Activated naive CD4-positive, alpha-beta T cell treated with anti-CD3 and anti-CD28 coated beads for 36 hours (primary cell): ENCODE data around the gene FUZ. TPM values are rescaled to one million over a fixed set of nuclear protein-coding genes. Genes with fewer than 3 reads are reported as not detected.

Experiments
- CTCF ChIA-PET: fragments of 350-600 bp; sonication (Branson Sonifier 250); formaldehyde crosslinking; loops from one replicate; lab custom pipeline; 2021; ENCODE audit warnings: antibody characterized with exemption; lab: Charles Lee
- DNase-seq: peaks from one replicate; pipeline ENCODE4 v3.0.0-alpha.2; 2020
- H3K27ac Mint-ChIP-seq: one replicate; pipeline ENCODE4 v1.8.0; 2021; ENCODE audit warnings: mild to moderate bottlenecking, mixed read lengths
- H3K27me3 Mint-ChIP-seq: one replicate; pipeline ENCODE4 v1.8.0; 2021; ENCODE audit warnings: low read depth, mixed read lengths
- H3K36me3 Mint-ChIP-seq: one replicate; pipeline ENCODE4 v1.8.0; 2021; ENCODE audit warnings: low read depth, mixed read lengths
- H3K4me1 Mint-ChIP-seq: one replicate; pipeline ENCODE4 v1.8.0; 2021; ENCODE audit warnings: low read depth, mixed read lengths
- H3K4me3 Mint-ChIP-seq: one replicate; pipeline ENCODE4 v1.8.0; 2021; ENCODE audit warnings: mild to moderate bottlenecking, moderate library complexity, mixed read lengths
- H3K9me3 Mint-ChIP-seq: one replicate; pipeline ENCODE4 v1.8.0; 2021; ENCODE audit warnings: mixed read lengths
- intact Hi-C: fragments of 100-400 bp; cut with micrococcal nuclease; formaldehyde crosslinking; loops from one replicate; pipeline ENCODE4 v1.15.1; 2023
- total RNA-seq, 2 experiments: library from RNA; stranded (reverse); gene quantifications; one replicate each; pipeline ENCODE4 v1.2.3, GENCODE V29; 2021

The FUZ gene
- total RNA-seq, 2 experiments from 2014 or later: 14.5 to 14.9 TPM

DNA sequence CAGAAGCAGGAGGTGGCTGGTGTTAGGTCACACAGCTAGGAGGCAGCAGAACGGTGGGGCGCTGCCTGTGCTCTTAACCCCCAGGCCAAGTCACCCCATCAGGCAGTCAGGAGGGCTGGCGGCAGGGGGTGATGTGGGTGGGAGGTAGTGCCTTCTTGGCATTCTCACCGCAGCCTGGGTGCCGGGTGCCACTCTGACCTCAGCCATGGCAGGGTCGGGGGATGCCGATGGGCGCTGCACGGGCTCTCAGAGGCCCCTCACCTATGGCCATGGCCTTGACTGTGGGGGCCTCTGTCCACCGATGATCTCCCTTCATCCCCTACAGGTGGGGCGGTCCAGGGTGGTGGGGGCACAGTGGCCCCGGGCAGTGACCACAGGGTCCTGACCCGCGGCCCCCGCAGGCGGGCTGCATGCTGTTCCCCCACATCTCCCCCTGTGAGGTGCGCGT is 43.5 kb upstream of the FUZ start:
- CTCF ChIA-PET: no interaction called here
- no peak for DNase-seq
- Mint-ChIP-seq H3K36me3 (peaks cover 7% of the 10 kb centered on the region), H3K27ac (no peak overlapping the region), H3K4me1 (peaks cover 19% of the 10 kb centered on the region), H3K4me3 (no peak overlapping the region), H3K9me3 (no peaks in the 10 kb centered on the region), H3K27me3 (no peaks in the 10 kb centered on the region)
- intact Hi-C loops: no loop called here

DNA sequence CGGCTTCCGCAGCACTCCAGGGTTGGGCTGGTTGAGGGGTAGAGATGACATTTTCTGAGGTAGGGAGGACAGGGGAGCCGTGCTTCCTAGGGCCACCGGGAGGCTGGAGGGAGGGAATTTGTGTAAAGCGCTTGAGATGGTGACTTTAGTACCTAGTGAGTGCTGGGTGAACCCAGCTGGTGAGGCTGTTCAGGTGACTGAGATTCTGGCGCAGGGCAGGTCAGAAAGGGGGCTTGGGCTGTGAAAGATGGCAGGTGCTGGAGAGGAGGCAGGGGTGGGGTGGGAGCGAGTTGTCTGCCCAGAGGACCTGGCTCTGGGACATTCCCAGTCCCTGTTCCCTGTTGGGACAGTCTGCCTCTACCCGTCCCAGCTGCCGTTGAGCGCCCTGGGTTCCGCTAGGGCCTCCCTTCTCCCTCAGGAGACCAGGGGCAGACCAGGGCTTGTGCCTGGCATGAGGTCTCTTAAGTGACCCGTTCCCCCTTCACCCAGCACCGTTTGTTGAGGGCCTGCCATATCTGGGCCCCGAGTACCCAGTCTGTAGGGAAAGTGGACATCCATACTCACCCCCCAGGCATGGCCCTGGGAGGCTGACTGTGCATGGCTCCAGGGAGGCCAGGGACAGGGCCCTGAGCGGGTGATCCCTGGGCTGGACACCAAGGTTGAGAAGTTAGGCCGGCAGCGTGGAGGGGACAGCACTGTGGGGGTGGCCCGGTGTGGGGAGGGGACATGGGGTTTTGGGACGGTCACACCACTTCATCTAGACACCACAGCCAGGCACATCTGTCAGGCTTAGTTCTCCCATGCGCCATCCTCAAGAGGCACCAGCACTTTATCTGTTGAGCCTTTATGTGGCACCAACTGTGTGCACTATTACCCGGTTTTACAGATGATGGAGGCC is 42.8 kb upstream of the FUZ start:
- CTCF ChIA-PET: no interaction called here
- Mint-ChIP-seq H3K9me3 (no peaks in the 10 kb centered on the region), H3K27me3 (no peaks in the 10 kb centered on the region), H3K36me3 (peaks cover 5% of the 10 kb centered on the region), H3K27ac (no peak overlapping the region), H3K4me3 (no peak overlapping the region), H3K4me1 (peaks cover 19% of the 10 kb centered on the region)
- no peak for DNase-seq
- intact Hi-C loops: no loop called here

DNA sequence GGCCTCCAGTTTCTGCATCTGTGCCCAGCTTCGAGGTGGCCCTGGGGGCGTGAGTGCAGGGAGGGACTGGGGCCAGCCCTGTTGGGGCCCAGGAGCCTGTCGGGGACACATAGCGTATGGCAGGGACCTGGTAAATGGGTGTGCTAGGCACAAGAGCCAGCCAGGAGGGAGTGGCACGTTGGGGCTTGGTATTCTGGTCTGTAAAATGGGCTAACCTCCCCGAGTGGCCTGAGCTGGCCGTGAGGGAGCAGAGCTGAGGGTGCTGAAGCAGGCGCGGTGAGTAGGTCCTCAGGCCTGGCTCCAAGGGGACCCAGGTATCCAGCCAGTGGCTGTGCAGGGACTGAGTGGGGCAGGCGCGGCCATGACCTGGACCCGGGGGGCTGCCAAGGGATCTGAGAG is 42.2 kb upstream of the FUZ start:
- Mint-ChIP-seq H3K27ac (no peak overlapping the region), H3K36me3 (peaks cover 5% of the 10 kb centered on the region), H3K27me3 (no peaks in the 10 kb centered on the region), H3K4me1 (peaks cover 21% of the 10 kb centered on the region), H3K9me3 (no peaks in the 10 kb centered on the region), H3K4me3 (no peak overlapping the region)
- CTCF ChIA-PET: interaction anchor here (0.5 kb wide), 1 partner anchor 350 kb away, joined by 4 read pairs; no protein-coding TSS in a partner anchor
- intact Hi-C loops: no loop called here
- DNase-seq: no peak

DNA sequence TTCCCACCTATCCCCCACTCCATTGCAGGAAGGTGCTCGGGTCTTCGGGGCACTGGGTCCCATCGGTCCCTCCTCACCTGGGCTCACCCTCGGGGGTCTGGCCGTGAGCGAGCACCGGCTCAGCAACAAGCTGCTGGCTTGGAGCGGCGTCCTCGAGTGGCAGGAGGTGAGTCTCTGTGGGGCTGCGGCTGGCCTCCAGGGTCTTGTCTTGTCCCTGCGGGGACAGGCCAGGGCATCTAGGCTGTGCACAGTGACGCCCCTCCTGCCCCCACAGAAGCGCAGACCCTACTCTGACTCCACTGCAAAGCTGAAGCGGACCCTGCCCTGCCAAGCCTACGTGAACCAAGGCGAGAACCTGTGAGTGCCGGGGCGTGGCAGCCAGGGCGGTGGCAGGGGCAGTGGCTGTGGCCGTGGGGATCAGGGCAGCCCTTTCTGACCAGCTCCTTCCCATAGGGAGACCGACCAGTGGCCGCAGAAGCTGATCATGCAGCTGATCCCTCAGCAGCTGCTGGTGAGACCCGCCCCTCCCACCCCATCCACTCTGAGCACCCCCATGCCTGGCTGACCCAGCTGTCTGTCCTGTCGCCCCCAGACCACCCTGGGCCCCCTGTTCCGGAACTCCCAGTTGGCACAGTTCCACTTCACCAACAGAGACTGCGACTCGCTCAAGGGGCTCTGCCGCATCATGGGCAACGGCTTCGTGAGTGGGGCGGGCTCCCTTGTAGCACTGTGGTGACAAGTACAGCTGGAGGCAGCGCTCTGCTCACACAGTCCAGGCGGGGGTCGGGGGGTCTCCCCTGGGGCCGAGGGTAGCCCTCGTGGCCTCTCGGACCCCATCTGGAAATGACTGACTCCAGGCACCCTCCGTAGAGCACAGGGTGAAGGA is 41.5 kb upstream of the FUZ start:
- Mint-ChIP-seq H3K4me1 (peaks cover 27% of the 10 kb centered on the region), H3K9me3 (peaks cover 5% of the 10 kb centered on the region), H3K27me3 (no peaks in the 10 kb centered on the region), H3K4me3 (no peak overlapping the region), H3K27ac (no peak overlapping the region), H3K36me3 (peaks cover 5% of the 10 kb centered on the region)
- DNase-seq: no peak
- intact Hi-C loops: loop anchor here (5.0 kb wide), 1 partner anchor 262 kb away; the partner anchor contains the start of gene PRR12
- CTCF ChIA-PET: interaction anchor here (0.5 kb wide), 1 partner anchor 349 kb away, joined by 4 read pairs; no protein-coding TSS in a partner anchor

DNA sequence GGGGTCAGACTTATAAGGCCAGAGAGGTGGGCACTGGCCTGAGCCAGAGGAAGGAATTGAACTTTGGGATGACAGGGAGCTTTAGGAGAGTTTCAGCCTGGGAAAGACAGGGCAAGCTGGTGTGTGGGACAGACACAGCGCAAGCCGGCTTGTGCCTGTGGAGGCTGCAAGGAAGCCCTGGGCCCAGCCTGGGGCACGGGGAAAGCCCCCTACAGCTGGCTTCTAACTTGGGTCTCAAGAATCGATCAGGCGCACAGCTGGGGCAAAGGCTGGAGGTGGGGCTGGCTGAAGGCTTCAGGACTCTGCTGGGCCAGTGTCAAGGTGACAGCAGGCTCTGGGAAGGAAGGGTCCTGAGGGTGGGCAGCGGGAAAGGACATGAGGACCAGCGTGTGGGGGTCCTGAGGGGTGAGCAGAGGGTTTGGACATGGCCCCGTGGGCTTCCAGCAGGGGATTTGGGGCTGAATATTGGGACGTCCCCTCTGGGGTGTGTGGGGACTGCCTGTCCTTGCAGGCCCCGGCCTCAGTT is 40.8 kb upstream of the FUZ start:
- intact Hi-C loops: loop anchor here (5.0 kb wide), 1 partner anchor 262 kb away; the partner anchor contains the start of gene PRR12

DNA sequence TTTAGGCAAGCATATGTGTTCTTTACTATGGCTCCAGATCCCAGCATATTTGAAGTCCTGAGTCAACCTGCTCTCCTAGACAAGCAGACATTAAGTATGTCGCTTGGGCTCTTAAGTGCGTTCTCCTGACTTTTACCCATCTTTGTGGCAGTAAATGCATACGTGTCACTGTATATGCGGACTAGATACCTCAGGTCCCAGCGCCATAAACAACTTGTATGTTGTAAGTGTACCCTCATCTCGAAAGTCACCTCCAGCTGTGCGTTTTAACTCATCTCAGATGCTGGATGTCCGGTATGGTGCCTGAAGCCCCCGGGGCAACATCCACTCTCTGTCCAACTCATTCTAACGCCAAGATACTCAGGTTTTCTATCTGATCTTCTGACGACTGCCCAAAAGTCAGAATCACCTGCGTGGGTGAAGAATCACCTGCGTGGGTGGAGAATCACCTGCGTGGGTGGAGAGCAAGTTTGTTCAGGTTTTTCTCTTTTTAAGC is 39.6 kb upstream of the FUZ start:
- Mint-ChIP-seq H3K36me3 (no peaks in the 10 kb centered on the region), H3K4me1 (peaks cover 42% of the 10 kb centered on the region), H3K4me3 (peak overlapping the region; percentile 71), H3K27ac (no peak overlapping the region), H3K9me3 (peaks cover 12% of the 10 kb centered on the region), H3K27me3 (no peaks in the 10 kb centered on the region)
- intact Hi-C loops: loop anchor here (5.0 kb wide), 1 partner anchor 260 kb away; the partner anchor contains the start of gene PRR12
- DNase-seq: no peak
- CTCF ChIA-PET: no interaction called here

More for the DNA sequence above, 40.8 kb upstream of the FUZ start:
- Mint-ChIP-seq H3K27ac (no peak overlapping the region), H3K36me3 (peaks cover 4% of the 10 kb centered on the region), H3K9me3 (peaks cover 10% of the 10 kb centered on the region), H3K4me3 (no peak overlapping the region), H3K27me3 (no peaks in the 10 kb centered on the region), H3K4me1 (peaks cover 31% of the 10 kb centered on the region)
- no peak for DNase-seq
- CTCF ChIA-PET: no interaction called here

DNA sequence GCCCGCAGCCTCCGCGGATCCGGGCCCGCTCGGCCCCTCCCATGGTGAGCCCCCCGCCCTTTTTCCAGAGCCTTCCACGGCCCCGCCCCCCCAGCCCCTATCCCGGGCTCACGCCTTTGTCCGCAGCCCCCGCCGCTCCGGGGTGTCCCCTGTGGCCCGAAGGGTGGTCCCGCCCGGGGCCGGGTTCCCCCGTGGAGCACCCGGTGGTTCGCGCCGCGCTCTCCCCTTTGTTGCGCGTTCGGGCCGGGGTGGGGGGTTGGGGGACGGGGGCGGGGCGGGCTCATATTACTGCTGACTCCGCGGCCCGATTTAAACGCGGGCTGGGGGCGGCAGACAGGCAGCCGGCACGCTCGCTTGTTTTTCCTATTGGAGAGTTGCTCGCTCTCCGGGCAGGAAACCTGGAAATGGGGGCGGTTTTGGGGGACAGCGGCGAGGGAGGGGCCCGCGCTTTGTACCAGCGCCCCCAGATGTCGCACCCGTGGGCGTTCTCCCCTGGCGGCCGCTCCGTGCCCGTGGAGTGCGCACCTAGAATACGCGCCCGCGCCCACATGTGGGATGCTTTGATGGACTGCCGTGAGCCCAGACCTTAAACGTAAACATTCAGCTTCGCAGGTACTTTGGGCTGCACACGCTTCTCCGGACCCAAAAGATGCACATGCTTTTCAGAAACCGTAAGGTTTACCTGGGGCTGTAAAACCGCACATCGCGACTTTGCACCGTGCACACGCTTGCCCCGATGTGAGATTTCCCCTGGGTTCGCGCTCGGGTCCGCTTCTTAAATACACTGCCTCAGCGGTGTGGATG is 38.6 kb upstream of the FUZ start:
- H3K4me3 Mint-ChIP-seq: peak overlapping the region; percentile 71
- intact Hi-C loops: loop anchor here (2.0 to 5.0 kb wide), 2 partner anchors 39 to 259 kb away; partner anchors contain the start of genes FUZ and PRR12
- peak overlapping the region; percentile 32 for H3K27ac Mint-ChIP-seq
- no peaks in the 10 kb centered on the region for H3K36me3 Mint-ChIP-seq
- CTCF ChIA-PET: no interaction called here
- no peaks in the 10 kb centered on the region for H3K27me3 Mint-ChIP-seq
- H3K9me3 Mint-ChIP-seq: peaks cover 12% of the 10 kb centered on the region
- peak; percentile 35 for DNase-seq
- peaks cover 42% of the 10 kb centered on the region for H3K4me1 Mint-ChIP-seq

DNA sequence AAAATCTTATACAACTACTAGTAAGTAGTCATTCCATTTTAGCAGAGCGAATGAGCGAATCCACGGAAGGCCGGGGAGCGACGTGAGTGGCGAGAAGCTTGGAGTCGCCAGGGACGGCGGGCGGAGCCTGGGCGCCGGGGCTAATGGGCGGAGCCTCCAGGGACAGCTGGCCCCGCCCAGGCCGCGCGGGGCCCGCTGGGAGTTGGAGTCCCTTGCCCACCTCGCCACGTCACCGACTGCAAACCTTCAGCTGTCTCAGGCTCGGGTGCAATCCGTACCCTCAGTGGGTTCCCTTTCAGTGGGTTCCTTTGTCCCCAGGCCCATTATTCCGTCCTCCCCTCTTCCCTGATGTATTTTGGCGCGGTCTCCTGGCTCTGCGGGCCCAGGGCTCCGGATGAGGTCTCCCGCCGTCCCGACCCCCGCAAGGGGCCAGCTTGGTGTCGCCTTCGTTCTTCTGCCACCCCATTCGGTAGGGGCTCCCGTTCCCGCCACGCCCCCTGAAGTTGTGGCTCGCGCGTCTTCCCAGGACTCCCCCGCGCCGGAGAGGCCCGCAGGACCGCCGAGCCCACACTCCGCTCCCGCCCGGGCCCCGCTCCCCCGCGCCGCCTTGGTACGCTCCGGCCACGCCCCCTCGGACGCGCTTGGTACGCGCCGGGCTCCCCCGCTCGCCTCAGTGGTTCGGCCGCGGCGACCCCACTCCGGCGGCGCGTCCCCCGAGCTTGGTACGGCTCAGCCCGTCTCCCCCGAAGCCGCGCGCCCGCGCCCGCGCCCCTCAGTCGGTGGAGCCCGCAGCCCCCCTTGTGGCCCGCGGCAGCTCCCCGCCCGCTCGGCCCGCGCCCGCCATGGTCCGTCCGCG is 37.6 kb upstream of the FUZ start, which contains the start of gene PTOV1:
Gene PTOV1, plus strand, starts transcription at position 673 of the 856 bp plus-strand sequence.
- Mint-ChIP-seq H3K27me3 (no peaks in the 10 kb centered on the region), H3K36me3 (no peaks in the 10 kb centered on the region), H3K4me3 (peak within 1 kb of the TSS; percentile 87), H3K9me3 (peaks cover 12% of the 10 kb centered on the region), H3K4me1 (peaks cover 42% of the 10 kb centered on the region), H3K27ac (peak within 1 kb of the TSS; percentile 95)
- DNase-seq: peak; percentile 91
- intact Hi-C loops: loop anchor here (1.0 to 5.0 kb wide), 6 partner anchors 19 to 258 kb away; partner anchors contain the start of genes AKT1S1, FUZ, PRR12 and TBC1D17
- CTCF ChIA-PET: interaction anchor here (0.6 to 1.5 kb wide), 4 partner anchors 17 to 819 kb away, joined by 3 to 6 read pairs (median 3); partner anchors contain the start of gene PNKP

DNA sequence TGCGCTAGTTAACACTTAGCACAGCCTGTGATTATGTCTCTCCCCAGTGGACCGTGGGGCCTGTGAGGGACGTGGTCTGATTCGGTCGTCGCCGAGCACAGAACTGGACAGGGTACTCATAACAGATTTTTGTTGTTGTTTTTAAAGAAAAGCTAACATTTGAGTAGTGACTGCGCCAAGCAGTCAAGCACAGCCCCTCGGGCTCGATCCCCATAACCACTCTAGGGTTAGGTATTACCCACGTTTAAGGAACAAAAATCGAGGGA is 37.1 kb upstream of the FUZ start:
- intact Hi-C loops: loop anchor here (1.0 to 5.0 kb wide), 6 partner anchors 19 to 258 kb away; partner anchors contain the start of genes AKT1S1, FUZ, PRR12 and TBC1D17
- CTCF ChIA-PET: interaction anchor here (0.6 to 1.5 kb wide), 4 partner anchors 17 to 820 kb away, joined by 3 to 6 read pairs (median 3); partner anchors contain the start of gene PNKP

DNA sequence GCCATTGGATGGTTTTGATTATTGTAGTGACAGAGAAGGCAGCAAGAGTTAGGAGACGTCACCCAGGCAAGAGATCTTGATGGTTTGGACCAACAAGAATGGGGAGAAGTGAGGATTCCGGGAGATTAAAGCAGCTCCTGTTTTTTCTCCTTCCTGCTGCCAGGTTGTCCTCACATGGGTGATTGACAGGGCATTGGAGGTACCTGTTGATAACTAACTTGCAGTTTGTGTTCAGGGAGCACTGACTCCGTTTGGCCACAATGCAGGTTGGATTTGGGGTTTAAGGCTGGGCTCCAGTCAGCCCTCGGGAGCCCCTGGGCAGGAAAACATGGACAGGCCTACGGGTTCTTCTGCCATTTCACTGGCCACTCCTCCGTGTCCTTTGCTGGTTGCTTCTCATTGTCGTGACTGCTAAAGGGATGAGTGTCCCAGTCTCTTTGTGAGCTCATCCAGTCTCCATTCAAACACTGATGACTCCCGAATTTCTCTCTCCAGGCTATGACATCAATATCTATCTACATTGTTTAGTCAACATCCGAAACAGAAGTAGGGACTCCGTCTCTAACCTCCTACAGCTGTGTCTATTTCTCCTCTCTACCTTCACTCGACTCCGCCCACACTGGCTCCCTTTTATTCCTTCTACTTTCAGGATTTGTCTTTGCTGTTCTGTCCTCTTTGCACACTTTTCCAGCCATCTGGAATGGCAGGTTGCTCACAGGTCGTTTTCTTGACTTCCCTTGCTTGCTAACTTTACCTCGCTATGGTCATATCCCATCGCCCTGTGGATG is 36.5 kb upstream of the FUZ start:
- H3K9me3 Mint-ChIP-seq: peaks cover 12% of the 10 kb centered on the region
- no peaks in the 10 kb centered on the region for H3K36me3 Mint-ChIP-seq
- no peaks in the 10 kb centered on the region for H3K27me3 Mint-ChIP-seq
- peak overlapping the region; percentile 87 for H3K4me3 Mint-ChIP-seq
- H3K4me1 Mint-ChIP-seq: peaks cover 38% of the 10 kb centered on the region
- no peak overlapping the region for H3K27ac Mint-ChIP-seq
- intact Hi-C loops: loop anchor here (1.0 to 5.0 kb wide), 6 partner anchors 20 to 257 kb away; partner anchors contain the start of genes AKT1S1, FUZ, PRR12 and TBC1D17
- CTCF ChIA-PET: interaction anchor here (0.5 to 1.5 kb wide), 3 partner anchors 18 to 820 kb away, joined by 3 read pairs; partner anchors contain the start of gene PNKP
- DNase-seq: no peak

More for the DNA sequence above, 37.1 kb upstream of the FUZ start:
- no peaks in the 10 kb centered on the region for H3K27me3 Mint-ChIP-seq
- peaks cover 38% of the 10 kb centered on the region for H3K4me1 Mint-ChIP-seq
- H3K27ac Mint-ChIP-seq: peak overlapping the region; percentile 95
- H3K9me3 Mint-ChIP-seq: peaks cover 12% of the 10 kb centered on the region
- peak overlapping the region; percentile 87 for H3K4me3 Mint-ChIP-seq
- no peak for DNase-seq
- no peaks in the 10 kb centered on the region for H3K36me3 Mint-ChIP-seq
